Endothelial cell of umbilical vein (primary cell): ENCODE measurements around the gene COX5B. TPM values are rescaled to one million over a fixed set of nuclear protein-coding genes. Genes with fewer than 3 reads are reported as not detected.

ENCODE experiments used
- BruUV-seq: library from RNA; stranded (reverse); fragments of 400-500 nt; replicated peaks from 2 replicates; lab custom pipeline; 2021; lab: Mats Ljungman, UMichigan
- CTCF ChIA-PET: fragments of 300-600, 350-600 bp; sonication (Branson Sonifier 250); formaldehyde crosslinking; loops from one replicate; lab custom pipeline; 2021; ENCODE audit warnings: antibody characterized with exemption, inconsistent platforms; lab: Charles Lee
- POLR2A ChIA-PET: fragments of 300-600, 350-600 bp; sonication (Branson Sonifier 250); formaldehyde crosslinking; loops from one replicate; lab custom pipeline; 2021; ENCODE audit warnings: antibody characterized with exemption, inconsistent platforms; lab: Charles Lee
- DNase-seq: peaks from one replicate; pipeline ENCODE4 v3.0.0-alpha.2; 2011; ENCODE audit warnings: low read depth, low spot score
- FAIRE-seq: peaks from 2 replicates; lab custom pipeline; 2011; peaks lifted over from hg19 to GRCh38; lab: Jason Lieb, UNC
- H2AFZ ChIP-seq: 2 replicates; pipeline ENCODE4 v1.6.0; 2012; ENCODE audit warnings: low read depth, low read length, control low read depth, inconsistent platforms
- H3K27ac ChIP-seq: 2 replicates; pipeline ENCODE4 v1.5.1; 2011; ENCODE audit warnings: low read depth, mild to moderate bottlenecking, control low read depth, low read length, moderate library complexity; ENCODE audit not compliant: insufficient read depth
- H3K27me3 ChIP-seq, 2 experiments: 2 replicates each; pipeline versions ENCODE4 v1.6.0 to v1.6.1; 2011; ENCODE audit warnings: low read length in 2 of 2, mixed read lengths in 1 of 2; ENCODE audit not compliant: control insufficient read depth in 2 of 2, insufficient read depth in 2 of 2
- H3K36me3 ChIP-seq, 2 experiments: 2 replicates in 1 of 2; 3 replicates in 1 of 2; pipeline ENCODE4 v1.5.1; 2011; ENCODE audit warnings: low read length in 2 of 2, mild to moderate bottlenecking in 1 of 2, moderate library complexity in 1 of 2; ENCODE audit not compliant: control insufficient read depth in 2 of 2, insufficient read depth in 2 of 2; ENCODE audit errors: extremely low read depth in 1 of 2
- H3K4me1 ChIP-seq: 3 replicates; pipeline ENCODE4 v1.5.1; 2011; ENCODE audit warnings: mild to moderate bottlenecking, low read length; ENCODE audit not compliant: control insufficient read depth, insufficient read depth; ENCODE audit errors: extremely low read depth
- H3K4me2 ChIP-seq: 2 replicates; pipeline ENCODE4 v1.6.1; 2011; ENCODE audit warnings: low read length, control low read depth, mixed read lengths; ENCODE audit not compliant: insufficient read depth
- H3K4me3 ChIP-seq, 3 experiments: fragments of 200-600 bp in 1 of 3; sonication (generic), shearing (Covaris generic) in 1 of 3; replicated peaks in 1 of 3; 2 replicates each; pipeline ENCODE4 v1.5.1; 2011 to 2016; ENCODE audit warnings: control low read depth in 3 of 3, low read length in 3 of 3, mild to moderate bottlenecking in 2 of 3, inconsistent platforms in 1 of 3, low read depth in 1 of 3, moderate library complexity in 1 of 3; ENCODE audit not compliant: insufficient read depth in 1 of 3
- H3K79me2 ChIP-seq: 2 replicates; pipeline ENCODE4 v1.6.0; 2012; ENCODE audit warnings: low read length, inconsistent platforms; ENCODE audit not compliant: control insufficient read depth, insufficient read depth
- H3K9ac ChIP-seq: replicated peaks from 2 replicates; pipeline ENCODE3; 2011; ENCODE audit warnings: low read length, control low read depth; ENCODE audit not compliant: insufficient read depth; ENCODE audit errors: extremely low read depth
- H3K9me1 ChIP-seq: replicated peaks from 3 replicates; pipeline ENCODE4 v1.6.0; 2011; ENCODE audit warnings: mild to moderate bottlenecking, low read length; ENCODE audit not compliant: control insufficient read depth, insufficient read depth; ENCODE audit errors: extremely low read depth
- H3K9me3 ChIP-seq: replicated peaks from 2 replicates; pipeline ENCODE4 v1.5.1; 2012; ENCODE audit warnings: low read length, inconsistent platforms; ENCODE audit not compliant: control insufficient read depth, insufficient read depth
- H4K20me1 ChIP-seq: replicated peaks from 2 replicates; pipeline ENCODE3; 2011; ENCODE audit warnings: mild to moderate bottlenecking, low read length; ENCODE audit not compliant: control insufficient read depth, insufficient read depth; ENCODE audit errors: extremely low read depth
- EZH2 ChIP-seq: IDR thresholded peaks from 2 replicates; pipeline ENCODE4 v1.6.1; 2012; ENCODE audit warnings: borderline replicate concordance, low read depth, mild to moderate bottlenecking, moderate library complexity, low read length, inconsistent platforms; ENCODE audit not compliant: severe bottlenecking
- FOS ChIP-seq: IDR thresholded peaks from 2 replicates; pipeline ENCODE4 v1.6.1; 2011; ENCODE audit warnings: mild to moderate bottlenecking, low read length, moderate library complexity, borderline replicate concordance; ENCODE audit not compliant: insufficient read depth
- GATA2 ChIP-seq: IDR thresholded peaks from 2 replicates; pipeline ENCODE4 v1.7.0; 2011; ENCODE audit warnings: low read depth, mild to moderate bottlenecking, moderate library complexity, mixed read lengths, low read length; ENCODE audit not compliant: insufficient read length, insufficient read depth
- JUN ChIP-seq: IDR thresholded peaks from 2 replicates; pipeline ENCODE4 v1.6.1; 2011; ENCODE audit warnings: borderline replicate concordance, low read depth; ENCODE audit not compliant: insufficient read length, insufficient read depth
- MAX ChIP-seq: IDR thresholded peaks from 2 replicates; pipeline ENCODE4 v1.6.1; 2011; ENCODE audit not compliant: insufficient read depth, insufficient read length
- MYC ChIP-seq: IDR thresholded peaks from one replicate; pipeline ENCODE4 v1.6.1; 2011; ENCODE audit warnings: mild to moderate bottlenecking, low read depth, low read length
- POLR2A ChIP-seq: IDR thresholded peaks from 2 replicates; pipeline ENCODE4 v1.6.1; 2012; ENCODE audit warnings: low read depth, mild to moderate bottlenecking, control low read depth, low read length
- POLR2AphosphoS5 ChIP-seq: IDR thresholded peaks from 2 replicates; pipeline ENCODE4 v1.6.1; 2012; ENCODE audit warnings: low read depth, mild to moderate bottlenecking, control low read depth, low read length, moderate library complexity; ENCODE audit not compliant: insufficient read depth
- dilution Hi-C: fragments of 300-500 bp; cut with MboI; formaldehyde crosslinking; loops from one replicate; pipeline ENCODE4 v1.15.0; 2019; ENCODE audit warnings: low sequenced_read_pairs; ENCODE audit not compliant: extremely low pct_ligation_motif_present
- intact Hi-C: fragments of 100-400 bp; cut with micrococcal nuclease; formaldehyde crosslinking; loops from one replicate; pipeline ENCODE4 v1.10.0; 2022
- polyA plus RNA-seq, 4 experiments: library from polyadenylated mRNA; depleted of rRNA in 3 of 4; stranded (reverse) in 3 of 4; unstranded in 1 of 4; fragments of >200 nt; gene quantifications; 2 replicates each; pipeline versions ENCODE4 v1.2.1 to v1.2.3, GENCODE V29; 2011 to 2012; ENCODE audit warnings: missing spikeins in 1 of 4
- total RNA-seq: library from RNA; stranded (reverse); gene quantifications from 2 replicates; pipeline ENCODE4 v1.2.3, GENCODE V29; 2021
- TF ChIP-seq, protein P1 (sequence below), 2 donors: IDR thresholded peaks; 1 replicate in 1 of 2; 2 replicates in 1 of 2; pipeline ENCODE4 v1.5.1; 2011; ENCODE audit warnings: low read length in 2 of 2, mild to moderate bottlenecking in 2 of 2, moderate library complexity in 2 of 2, control low read depth in 1 of 2, inconsistent platforms in 1 of 2, low read depth in 1 of 2; ENCODE audit not compliant: insufficient read depth in 1 of 2; ENCODE audit errors: extremely low read depth in 1 of 2

Gene COX5B
- total and polyA plus RNA-seq, 2 donors (not counting 3 experiments of a cell fraction or from before 2014, with no cell fraction given) = 167 to 329 TPM

DNA sequence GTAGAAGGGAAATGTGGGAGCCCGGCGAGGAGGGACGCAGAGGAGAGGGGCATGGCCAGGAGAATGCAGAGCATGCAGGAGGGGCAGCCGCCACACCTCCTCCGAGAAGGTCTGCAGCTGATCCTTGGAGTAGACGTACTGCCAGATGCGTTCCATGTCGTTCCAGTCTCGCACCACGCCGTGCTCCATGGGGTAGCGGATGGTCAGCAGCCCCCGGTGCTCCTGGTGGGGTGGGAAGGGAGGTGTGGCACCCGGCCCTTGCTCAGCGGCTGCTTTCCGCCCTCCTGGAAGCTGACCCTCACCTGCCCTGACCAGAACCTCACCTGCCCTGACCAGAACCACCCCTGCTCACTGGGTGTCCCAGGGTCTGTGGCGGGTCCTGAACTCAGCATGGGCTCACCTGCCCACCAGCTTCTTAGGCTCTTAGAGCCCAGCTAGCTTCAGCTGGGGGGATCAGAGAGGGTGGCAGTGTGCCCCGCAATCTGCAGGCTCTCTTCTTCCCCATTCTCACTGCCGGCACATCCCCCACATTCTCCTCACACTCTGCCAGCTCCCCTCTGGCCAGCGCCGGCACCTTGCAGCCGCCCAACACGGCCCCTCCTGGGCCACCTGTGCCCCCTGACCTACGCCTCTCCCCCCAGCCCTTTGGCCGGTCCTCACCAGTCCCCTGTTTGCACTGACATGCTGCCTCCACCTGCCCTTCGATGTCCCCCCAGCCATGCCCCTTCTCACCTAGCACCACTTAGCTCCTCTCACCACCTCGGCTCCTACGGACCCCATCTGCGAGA is 13.6 kb downstream of the COX5B start:
- no peak overlapping the region for H3K4me3 ChIP-seq
- H2AFZ ChIP-seq = no peak overlapping the region
- H3K9me1 ChIP-seq = no peaks in the 10 kb centered on the region
- no peaks in the 10 kb centered on the region for H3K27me3 ChIP-seq
- BruUV-seq = no TSS peak
- H4K20me1 ChIP-seq = no peaks in the 10 kb centered on the region
- TF ChIP-seq, protein P1, sequence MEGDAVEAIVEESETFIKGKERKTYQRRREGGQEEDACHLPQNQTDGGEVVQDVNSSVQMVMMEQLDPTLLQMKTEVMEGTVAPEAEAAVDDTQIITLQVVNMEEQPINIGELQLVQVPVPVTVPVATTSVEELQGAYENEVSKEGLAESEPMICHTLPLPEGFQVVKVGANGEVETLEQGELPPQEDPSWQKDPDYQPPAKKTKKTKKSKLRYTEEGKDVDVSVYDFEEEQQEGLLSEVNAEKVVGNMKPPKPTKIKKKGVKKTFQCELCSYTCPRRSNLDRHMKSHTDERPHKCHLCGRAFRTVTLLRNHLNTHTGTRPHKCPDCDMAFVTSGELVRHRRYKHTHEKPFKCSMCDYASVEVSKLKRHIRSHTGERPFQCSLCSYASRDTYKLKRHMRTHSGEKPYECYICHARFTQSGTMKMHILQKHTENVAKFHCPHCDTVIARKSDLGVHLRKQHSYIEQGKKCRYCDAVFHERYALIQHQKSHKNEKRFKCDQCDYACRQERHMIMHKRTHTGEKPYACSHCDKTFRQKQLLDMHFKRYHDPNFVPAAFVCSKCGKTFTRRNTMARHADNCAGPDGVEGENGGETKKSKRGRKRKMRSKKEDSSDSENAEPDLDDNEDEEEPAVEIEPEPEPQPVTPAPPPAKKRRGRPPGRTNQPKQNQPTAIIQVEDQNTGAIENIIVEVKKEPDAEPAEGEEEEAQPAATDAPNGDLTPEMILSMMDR (IDR thresholded peaks at IDR 0.05; ENCODE audit: extremely low read depth in 1 of 2, insufficient read depth in 1 of 2, low read depth in 1 of 2, low read length in 2 of 2) = no peak
- TF ChIP-seq GATA2 (no peak), POLR2AphosphoS5 (no peak), FOS (no peak), EZH2 (no peak), JUN (no peak), POLR2A (no peak), MYC (no peak), MAX (no peak)
- ChIA-PET CTCF (interaction anchor here (1.4 to 6.3 kb wide), 3 partner anchors 14 to 69 kb away, joined by 4 to 51 read pairs (median 45); partner anchors contain the start of gene COX5B), POLR2A (no interaction called here)
- H3K9ac ChIP-seq = no peak overlapping the region
- H3K9me3 ChIP-seq = no peaks in the 10 kb centered on the region
- H3K27ac ChIP-seq = no peak overlapping the region
- FAIRE-seq (no peak), DNase-seq (no peak)
- dilution Hi-C loops = no loop called here
- peaks cover 13% of the 10 kb centered on the region for H3K79me2 ChIP-seq
- H3K4me2 ChIP-seq = no peak overlapping the region
- peaks cover 0 to 19% of the 10 kb centered on the region in 2 experiments for H3K36me3 ChIP-seq
- peaks cover 18% of the 10 kb centered on the region for H3K4me1 ChIP-seq
- intact Hi-C loops = no loop called here
